Gastrocnemius medialis (tissue), 4 donors: ENCODE results near the gene CELSR1.

Experiments
- CTCF ChIP-seq, 5 experiments: fragments of 450-650 bp in 3 of 5; fragments of 200-600 bp in 2 of 5; sonication (generic) in 2 of 5; IDR thresholded peaks in 4 of 5; conservative IDR thresholded peaks in 1 of 5; 1 replicate in 4 of 5; 2 replicates in 1 of 5; pipeline ENCODE4 v1.5.1; 2016 to 2019; ENCODE audit warnings: antibody characterized with exemption in 5 of 5, mild to moderate bottlenecking in 3 of 5, moderate library complexity in 3 of 5
- POLR2A ChIP-seq, 2 donors: fragments of 450-650 bp; IDR thresholded peaks; one replicate each; pipeline ENCODE4 v1.6.1; 2017; ENCODE audit warnings: antibody characterized with exemption in 2 of 2, mild to moderate bottlenecking in 2 of 2, moderate library complexity in 2 of 2

- TF ChIP-seq CTCF (IDR thresholded peaks at IDR 0.05 in 4 of 5, conservative IDR thresholded peaks at IDR 0.05 in 1 of 5) (no peak), POLR2A (IDR thresholded peaks at IDR 0.05) (no peak)
Observed at GRCh38 chr22:46377525-46378425, 159.6 kb downstream of the CELSR1 start.
